Prostate gland (tissue), 2 donors: ENCODE results near the gene CHST11. TPM values are rescaled to one million over a fixed set of nuclear protein-coding genes. Genes with fewer than 3 reads are reported as not detected.

Experiments used
- DNase-seq: peaks from one replicate; pipeline ENCODE4 v3.0.0-alpha.2; 2019; ENCODE audit warnings: low spot score
- H3K27ac ChIP-seq, 2 donors: fragments of 200-600 bp; sonication (generic); 2 replicates each; pipeline ENCODE4 v1.5.1; 2017 to 2019
- H3K27me3 ChIP-seq: fragments of 200-600 bp; sonication (generic); replicated peaks from 2 replicates; pipeline ENCODE4 v1.5.1; 2019; ENCODE audit not compliant: insufficient read depth
- H3K36me3 ChIP-seq, 2 donors: fragments of 200-600 bp; sonication (generic); 1 replicate in 1 of 2; 2 replicates in 1 of 2; pipeline versions ENCODE4 v1.5.1 to v1.8.1; 2017 to 2019
- H3K4me1 ChIP-seq: fragments of 200-600 bp; sonication (generic); replicated peaks from 2 replicates; pipeline ENCODE4 v1.5.1; 2019
- H3K4me3 ChIP-seq, 2 donors: fragments of 200-600 bp; sonication (generic); 2 replicates each; pipeline ENCODE4 v1.5.1; 2017 to 2019
- H3K9me3 ChIP-seq: fragments of 200-600 bp; sonication (generic); 2 replicates; pipeline ENCODE4 v1.5.1; 2017
- CTCF ChIP-seq, 4 experiments: fragments of 200-600 bp in 2 of 4; fragments of 450-650 bp in 2 of 4; sonication (generic) in 2 of 4; IDR thresholded peaks; 1 replicate in 3 of 4; 2 replicates in 1 of 4; pipeline ENCODE4 v1.5.1; 2016 to 2019; ENCODE audit warnings: antibody characterized with exemption in 4 of 4, mild to moderate bottlenecking in 2 of 4, moderate library complexity in 2 of 4
- POLR2A ChIP-seq: fragments of 450-650 bp; IDR thresholded peaks from one replicate; pipeline ENCODE4 v1.6.1; 2016; ENCODE audit warnings: antibody characterized with exemption, mild to moderate bottlenecking
- POLR2AphosphoS5 ChIP-seq: sonication (generic); formaldehyde crosslinking; IDR thresholded peaks from one replicate; pipeline ENCODE4 v1.6.1; 2017; ENCODE audit warnings: antibody characterized with exemption
- WGBS: methylation state at CpG from one replicate; pipeline ENCODE4 v1.1.5; 2018; 5-methylcytosine and 5-hydroxymethylcytosine counted together
- intact Hi-C: fragments of 100-400 bp; cut with DNase I; formaldehyde crosslinking; loops from one replicate; pipeline ENCODE4 v1.14.2; 2022
- total RNA-seq, 2 donors: library from RNA; depleted of rRNA; stranded (reverse); fragments of >200 nt; gene quantifications; one replicate each; pipeline ENCODE4 v1.1.0, GENCODE V29; 2016

The CHST11 gene
- total RNA-seq, 2 donors from 2014 or later = 10.4 to 25.4 TPM

DNA sequence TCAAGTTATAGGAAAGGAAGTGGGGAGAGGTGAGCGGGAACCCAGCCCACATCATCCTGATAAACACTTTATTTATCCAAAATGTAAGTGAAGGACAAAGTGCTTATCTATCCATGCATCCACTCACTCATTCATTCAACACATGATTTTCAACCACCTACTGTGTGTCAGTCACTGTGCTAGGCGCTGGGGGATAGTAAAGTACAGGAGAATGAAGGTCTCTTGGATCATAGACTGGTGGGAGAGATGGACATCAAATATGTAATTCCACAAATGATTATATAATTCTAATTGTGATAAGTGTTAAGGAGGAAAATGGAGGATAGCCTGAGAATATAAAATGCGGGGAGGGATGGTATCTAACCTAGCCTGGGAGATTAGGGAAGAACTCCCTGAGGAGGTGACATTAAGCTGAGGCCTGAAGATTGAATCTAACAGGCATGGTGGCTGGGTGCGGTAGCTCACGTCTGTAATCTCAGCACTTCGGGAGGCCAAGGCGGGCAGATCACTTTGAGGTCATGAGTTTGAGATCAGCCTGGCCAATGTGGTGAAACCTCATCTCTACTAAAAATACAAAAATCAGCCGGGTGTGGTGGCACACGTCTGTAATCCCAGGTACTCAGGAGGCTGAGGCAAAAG lies 41.3 kb upstream of the CHST11 start:
- intact Hi-C loops = no loop called here
- no peaks in the 10 kb centered on the region for H3K4me1 ChIP-seq
- no peak overlapping the region for H3K4me3 ChIP-seq
- no peak for DNase-seq
- H3K9me3 ChIP-seq = no peaks in the 10 kb centered on the region
- WGBS = 92% methylated on average over 9 of the region's 9 CpGs
- no peak overlapping the region for H3K27ac ChIP-seq
- H3K27me3 ChIP-seq = no peaks in the 10 kb centered on the region
- H3K36me3 ChIP-seq = no peaks in the 10 kb centered on the region
- no peak for TF ChIP-seq CTCF (IDR thresholded peaks at IDR 0.05)
- no peak for TF ChIP-seq POLR2AphosphoS5
- TF ChIP-seq POLR2A = no peak

DNA sequence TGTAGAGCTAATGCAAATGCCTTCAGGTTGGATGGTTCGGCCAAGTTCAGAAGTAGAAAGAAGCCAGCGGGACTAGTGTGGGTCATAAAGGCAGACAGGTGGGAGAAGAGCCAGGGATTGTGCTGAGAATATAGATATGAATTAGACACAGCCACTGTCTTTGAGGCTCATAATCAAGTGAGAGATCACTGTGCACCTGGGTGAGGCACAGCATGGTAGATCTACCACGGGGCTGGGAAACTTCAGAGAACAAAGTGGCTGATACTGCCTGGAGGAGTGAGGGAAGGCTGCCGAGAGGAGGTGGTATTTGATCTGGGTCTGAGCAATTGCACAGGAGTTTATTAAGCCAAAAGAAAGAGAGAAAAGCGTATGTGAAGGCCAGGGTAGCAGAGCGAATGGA lies 40.6 kb upstream of the CHST11 start:
- no peaks in the 10 kb centered on the region for H3K4me1 ChIP-seq
- no peaks in the 10 kb centered on the region for H3K27me3 ChIP-seq
- 85% methylated on average over 6 of the region's 6 CpGs for WGBS

DNA sequence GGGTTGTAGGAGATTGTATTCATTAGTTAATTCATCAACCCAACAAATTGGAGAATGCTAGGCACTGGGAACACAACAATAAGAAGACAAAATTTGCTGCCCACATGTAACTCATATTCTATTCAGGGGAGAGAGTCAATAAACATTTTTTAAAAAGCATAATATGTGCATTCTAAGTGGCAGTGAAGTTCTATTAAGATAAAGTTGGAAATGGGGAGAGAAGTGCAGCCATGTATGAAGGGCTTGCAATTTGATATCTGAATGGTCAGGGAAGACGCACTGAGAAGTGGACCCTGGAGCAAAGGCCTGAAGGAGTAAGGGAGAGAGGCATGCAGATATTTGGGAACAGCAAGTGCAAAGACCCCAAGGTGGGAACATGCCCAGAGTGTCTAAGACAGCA lies 40.2 kb upstream of the CHST11 start:
- Histone ChIP-seq H3K4me3 (no peak overlapping the region), H3K27ac (no peak overlapping the region), H3K4me1 (no peaks in the 10 kb centered on the region), H3K9me3 (no peaks in the 10 kb centered on the region), H3K36me3 (no peaks in the 10 kb centered on the region), H3K27me3 (no peaks in the 10 kb centered on the region)
- intact Hi-C loops = no loop called here
- WGBS = 53% methylated on average over 1 of the region's 1 CpG
- DNase-seq = no peak
- TF ChIP-seq POLR2A = no peak
- TF ChIP-seq POLR2AphosphoS5 = no peak
- TF ChIP-seq CTCF (IDR thresholded peaks at IDR 0.05) = no peak

More for the DNA sequence above, 40.6 kb upstream of the CHST11 start:
- no peak for DNase-seq
- no peak for TF ChIP-seq CTCF (IDR thresholded peaks at IDR 0.05)
- TF ChIP-seq POLR2AphosphoS5 = no peak
- TF ChIP-seq POLR2A = no peak
- Histone ChIP-seq H3K36me3 (no peaks in the 10 kb centered on the region), H3K4me3 (no peak overlapping the region), H3K27ac (no peak overlapping the region), H3K9me3 (no peaks in the 10 kb centered on the region)
- intact Hi-C loops = no loop called here

GRCh38 chr12:104419717-104420116 lies 37.0 kb upstream of the CHST11 start:
- Histone ChIP-seq H3K27me3 (no peaks in the 10 kb centered on the region), H3K9me3 (no peaks in the 10 kb centered on the region), H3K4me1 (no peaks in the 10 kb centered on the region), H3K36me3 (no peaks in the 10 kb centered on the region), H3K4me3 (no peak overlapping the region), H3K27ac (no peak overlapping the region)
- DNase-seq = no peak
- TF ChIP-seq POLR2A (no peak), POLR2AphosphoS5 (no peak), CTCF (IDR thresholded peaks at IDR 0.05) (no peak)
- 85% methylated on average over 2 of the region's 2 CpGs for WGBS
- intact Hi-C loops = no loop called here

- Histone ChIP-seq H3K4me3 (no peak overlapping the region), H3K36me3 (no peaks in the 10 kb centered on the region), H3K9me3 (no peaks in the 10 kb centered on the region), H3K27me3 (no peaks in the 10 kb centered on the region), H3K27ac (no peak overlapping the region), H3K4me1 (no peaks in the 10 kb centered on the region)
- no peak for TF ChIP-seq POLR2A
- no peak for TF ChIP-seq CTCF (IDR thresholded peaks at IDR 0.05)
- no peak for TF ChIP-seq POLR2AphosphoS5
- intact Hi-C loops = no loop called here
- WGBS = 51% methylated on average over 2 of the region's 2 CpGs
- DNase-seq = no peak
Observed at GRCh38 chr12:104420868-104421267, 35.9 kb upstream of the CHST11 start.
